Osteoblast (primary cell): ENCODE measurements around the gene TXNRD3. TPM values are rescaled to one million over a fixed set of nuclear protein-coding genes. Genes with fewer than 3 reads are reported as not detected.

Experiments used
- DNase-seq: peaks from one replicate; pipeline ENCODE4 v3.0.0; 2011; ENCODE audit warnings: low spot score, mixed read lengths; ENCODE audit not compliant: insufficient read length; ENCODE audit errors: missing footprints
- H2AFZ ChIP-seq: 2 replicates; pipeline ENCODE4 v1.6.0; 2011; ENCODE audit warnings: mild to moderate bottlenecking, low read length
- H3K27ac ChIP-seq: 2 replicates; pipeline ENCODE4 v1.5.1; 2011; ENCODE audit warnings: mild to moderate bottlenecking, low read depth, low read length, moderate library complexity
- H3K27me3 ChIP-seq: 2 replicates; pipeline ENCODE4 v1.6.0; 2012; ENCODE audit warnings: mild to moderate bottlenecking, control low read depth, inconsistent platforms, low read length, moderate library complexity; ENCODE audit not compliant: insufficient read depth
- H3K36me3 ChIP-seq: 2 replicates; pipeline ENCODE4 v1.5.1; 2011; ENCODE audit warnings: mild to moderate bottlenecking, low read length, control low read depth, moderate library complexity; ENCODE audit not compliant: insufficient read depth
- H3K4me1 ChIP-seq: 2 replicates; pipeline ENCODE4 v1.5.1; 2011; ENCODE audit warnings: mild to moderate bottlenecking, low read length, control low read depth, moderate library complexity; ENCODE audit not compliant: insufficient read depth
- H3K4me2 ChIP-seq: 2 replicates; pipeline ENCODE4 v1.6.0; 2011; ENCODE audit warnings: mild to moderate bottlenecking, low read length; ENCODE audit not compliant: insufficient read depth
- H3K4me3 ChIP-seq: fragments of 200-600 bp; sonication (generic); 3 replicates; pipeline ENCODE4 v1.5.1; 2012; ENCODE audit warnings: mild to moderate bottlenecking, low read length, inconsistent platforms; ENCODE audit not compliant: insufficient read depth
- H3K79me2 ChIP-seq: 2 replicates; pipeline ENCODE4 v1.6.0; 2012; ENCODE audit warnings: mild to moderate bottlenecking, low read length, control low read depth, inconsistent platforms; ENCODE audit not compliant: insufficient read depth
- H3K9me3 ChIP-seq: 2 replicates; pipeline ENCODE4 v1.5.1; 2011; ENCODE audit warnings: low read depth, low read length, control low read depth
- H4K20me1 ChIP-seq: 2 replicates; pipeline ENCODE4 v1.6.0; 2012; ENCODE audit warnings: mild to moderate bottlenecking, low read length, control low read depth; ENCODE audit not compliant: insufficient read depth
- total RNA-seq: library from RNA; depleted of rRNA; stranded (reverse); fragments of >200 nt; gene quantifications from 2 replicates; pipeline ENCODE4 v1.2.3, GENCODE V29; 2012
- TF ChIP-seq, protein P1 (sequence below): IDR thresholded peaks from 2 replicates; pipeline ENCODE4 v1.5.1; 2011; ENCODE audit warnings: mild to moderate bottlenecking, low read depth, low read length, moderate library complexity; ENCODE audit errors: extremely low read depth

TXNRD3 gene
- total RNA-seq, 1 donor: 18.1 TPM

DNA sequence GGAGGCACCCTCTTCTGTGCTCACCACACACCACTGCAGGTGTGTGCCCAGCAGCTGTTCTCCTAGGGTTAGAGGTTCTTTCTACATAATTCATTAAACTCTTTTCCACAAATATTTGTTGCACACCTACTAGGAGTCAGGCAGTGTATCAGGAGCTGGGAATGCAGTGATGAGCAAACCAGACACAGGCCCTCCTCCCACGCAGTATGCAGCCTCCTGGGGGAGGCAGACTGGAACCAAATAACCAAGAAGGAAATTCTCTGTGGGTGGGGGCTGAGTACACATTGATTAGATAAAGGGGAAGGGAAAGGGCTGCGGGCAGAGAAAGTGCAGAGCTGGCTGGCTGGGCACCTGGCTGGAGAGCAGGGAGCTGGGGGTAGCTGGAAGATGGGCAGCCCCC is 77.7 kb downstream of the TXNRD3 start:
- H3K27ac ChIP-seq: no peak overlapping the region
- H2AFZ ChIP-seq: no peak overlapping the region
- H3K9me3 ChIP-seq: no peaks in the 10 kb centered on the region
- TF ChIP-seq, protein P1, sequence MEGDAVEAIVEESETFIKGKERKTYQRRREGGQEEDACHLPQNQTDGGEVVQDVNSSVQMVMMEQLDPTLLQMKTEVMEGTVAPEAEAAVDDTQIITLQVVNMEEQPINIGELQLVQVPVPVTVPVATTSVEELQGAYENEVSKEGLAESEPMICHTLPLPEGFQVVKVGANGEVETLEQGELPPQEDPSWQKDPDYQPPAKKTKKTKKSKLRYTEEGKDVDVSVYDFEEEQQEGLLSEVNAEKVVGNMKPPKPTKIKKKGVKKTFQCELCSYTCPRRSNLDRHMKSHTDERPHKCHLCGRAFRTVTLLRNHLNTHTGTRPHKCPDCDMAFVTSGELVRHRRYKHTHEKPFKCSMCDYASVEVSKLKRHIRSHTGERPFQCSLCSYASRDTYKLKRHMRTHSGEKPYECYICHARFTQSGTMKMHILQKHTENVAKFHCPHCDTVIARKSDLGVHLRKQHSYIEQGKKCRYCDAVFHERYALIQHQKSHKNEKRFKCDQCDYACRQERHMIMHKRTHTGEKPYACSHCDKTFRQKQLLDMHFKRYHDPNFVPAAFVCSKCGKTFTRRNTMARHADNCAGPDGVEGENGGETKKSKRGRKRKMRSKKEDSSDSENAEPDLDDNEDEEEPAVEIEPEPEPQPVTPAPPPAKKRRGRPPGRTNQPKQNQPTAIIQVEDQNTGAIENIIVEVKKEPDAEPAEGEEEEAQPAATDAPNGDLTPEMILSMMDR: no peak
- peak; percentile 57 for DNase-seq
- H3K4me2 ChIP-seq: no peak overlapping the region
- no peaks in the 10 kb centered on the region for H3K36me3 ChIP-seq
- no peaks in the 10 kb centered on the region for H3K79me2 ChIP-seq
- H3K27me3 ChIP-seq: peaks cover 3% of the 10 kb centered on the region
- no peak overlapping the region for H3K4me3 ChIP-seq
- no peaks in the 10 kb centered on the region for H3K4me1 ChIP-seq
- no peaks in the 10 kb centered on the region for H4K20me1 ChIP-seq

DNA sequence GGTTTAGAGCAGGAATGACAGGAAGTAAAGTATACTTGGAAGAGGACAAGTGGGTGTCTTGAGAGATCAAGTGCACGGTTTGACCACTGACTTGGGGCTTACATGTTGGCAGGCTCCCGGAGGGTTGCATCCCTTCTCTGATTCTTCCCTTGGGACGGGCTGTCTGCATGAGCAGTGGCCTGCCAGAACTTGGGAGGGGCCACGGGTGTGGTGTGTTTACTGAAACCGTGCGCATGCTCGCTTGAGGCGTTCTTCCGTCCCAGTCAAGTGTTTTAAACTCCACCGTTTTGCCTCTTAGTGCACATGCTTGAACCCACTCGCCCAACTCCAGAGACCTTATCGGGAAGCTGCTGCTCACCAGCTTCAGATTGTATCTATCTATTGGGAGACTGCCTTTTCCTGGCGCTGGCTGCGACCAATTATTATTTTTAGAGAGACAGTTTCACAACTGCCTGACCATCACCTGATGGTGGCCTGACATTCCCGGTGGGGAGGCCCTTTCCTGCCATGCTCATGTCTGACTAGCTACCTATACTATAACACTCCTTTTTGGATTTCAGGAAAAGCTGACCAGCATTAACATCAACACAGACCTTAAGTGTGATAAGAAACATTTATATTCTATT is 81.3 kb downstream of the TXNRD3 start:
- H3K4me2 ChIP-seq: no peak overlapping the region
- no peak overlapping the region for H2AFZ ChIP-seq

DNA sequence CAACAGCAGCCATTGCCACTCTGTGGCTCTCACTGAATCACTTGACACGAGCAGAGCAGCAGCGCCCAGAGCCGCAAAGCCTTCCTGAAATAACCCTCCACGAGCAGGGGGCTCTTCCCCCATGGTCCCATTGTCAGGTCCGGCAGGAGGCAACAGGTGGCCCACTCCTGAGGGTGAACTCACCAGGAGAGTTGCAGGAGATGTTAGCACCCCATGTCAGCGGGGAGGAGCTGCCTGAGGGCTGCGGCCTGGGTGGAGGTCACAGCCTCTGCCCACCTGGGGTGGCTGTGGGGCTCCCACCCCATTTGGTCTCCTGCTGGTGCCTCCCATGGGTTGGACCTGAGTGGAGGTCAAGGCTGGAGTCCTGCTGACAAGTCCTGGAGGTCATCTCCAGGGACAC is 83.8 kb downstream of the TXNRD3 start:
- no peak overlapping the region for H3K4me2 ChIP-seq

More for the DNA sequence above, 81.3 kb downstream of the TXNRD3 start:
- TF ChIP-seq, protein P1: no peak
- Histone ChIP-seq H3K27ac (no peak overlapping the region), H3K36me3 (no peaks in the 10 kb centered on the region), H4K20me1 (no peaks in the 10 kb centered on the region), H3K9me3 (no peaks in the 10 kb centered on the region), H3K4me3 (no peak overlapping the region), H3K4me1 (no peaks in the 10 kb centered on the region), H3K27me3 (peaks cover 3% of the 10 kb centered on the region), H3K79me2 (no peaks in the 10 kb centered on the region)
- no peak for DNase-seq

DNA sequence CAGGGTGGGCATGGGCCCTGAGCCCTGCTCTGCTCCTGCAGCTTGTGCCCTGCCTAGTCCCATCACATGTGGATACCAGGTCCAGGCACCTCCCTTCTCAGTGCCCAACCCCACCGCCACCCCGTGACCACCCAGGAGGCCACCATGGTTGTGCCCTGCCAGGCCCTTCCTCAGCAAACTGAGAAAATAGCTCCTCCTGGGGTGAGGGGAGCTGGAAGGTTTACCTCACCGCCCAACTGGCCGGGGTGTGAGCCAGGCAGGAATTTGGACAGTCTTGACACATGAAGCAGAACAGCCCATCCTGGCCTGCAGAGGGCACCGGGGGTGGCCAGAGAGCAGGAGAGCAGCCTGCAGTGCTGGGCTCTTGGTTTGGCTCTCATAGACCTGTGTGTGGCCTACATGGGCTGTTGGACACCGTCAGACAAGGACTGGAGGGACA is 84.8 kb downstream of the TXNRD3 start:
- H3K27me3 ChIP-seq: peaks cover 28% of the 10 kb centered on the region
- no peaks in the 10 kb centered on the region for H3K79me2 ChIP-seq
- peak; percentile 29 for DNase-seq
- H3K36me3 ChIP-seq: no peaks in the 10 kb centered on the region
- no peak overlapping the region for H3K4me3 ChIP-seq
- no peak overlapping the region for H3K4me2 ChIP-seq
- H2AFZ ChIP-seq: no peak overlapping the region
- H3K4me1 ChIP-seq: no peaks in the 10 kb centered on the region
- TF ChIP-seq, protein P1: peak; percentile 17
- H3K27ac ChIP-seq: no peak overlapping the region
- H3K9me3 ChIP-seq: no peaks in the 10 kb centered on the region
- H4K20me1 ChIP-seq: no peaks in the 10 kb centered on the region

More for the DNA sequence above, 83.8 kb downstream of the TXNRD3 start:
- TF ChIP-seq, protein P1: no peak
- Histone ChIP-seq H3K27ac (no peak overlapping the region), H4K20me1 (no peaks in the 10 kb centered on the region), H2AFZ (no peak overlapping the region), H3K27me3 (peaks cover 20% of the 10 kb centered on the region), H3K4me1 (no peaks in the 10 kb centered on the region), H3K79me2 (no peaks in the 10 kb centered on the region), H3K36me3 (no peaks in the 10 kb centered on the region), H3K9me3 (no peaks in the 10 kb centered on the region), H3K4me3 (no peak overlapping the region)
- peak; percentile 35 for DNase-seq
